Esophagus muscularis mucosa (tissue), 4 donors: ENCODE results near the gene CDH26. TPM values are rescaled to one million over a fixed set of nuclear protein-coding genes. Genes with fewer than 3 reads are reported as not detected.

ENCODE experiments used
- DNase-seq: peaks from one replicate; pipeline ENCODE4 v3.0.0-alpha.2; 2017; ENCODE audit errors: extremely low spot score
- H3K27ac ChIP-seq, 4 donors: fragments of 200-600 bp; sonication (generic); replicated peaks in 1 of 4; 1 replicate in 3 of 4; 2 replicates in 1 of 4; pipeline ENCODE4 v1.5.1; 2016 to 2019; ENCODE audit warnings: mild to moderate bottlenecking in 1 of 4
- H3K27me3 ChIP-seq, 4 donors: fragments of 200-600 bp; sonication (generic); one replicate each; pipeline versions ENCODE4 v1.5.1 to v1.6.0; 2016 to 2019
- H3K36me3 ChIP-seq, 4 donors: fragments of 200-600 bp; sonication (generic); one replicate each; pipeline ENCODE4 v1.5.1; 2016 to 2019
- H3K4me1 ChIP-seq, 4 donors: fragments of 200-600 bp; sonication (generic); one replicate each; pipeline ENCODE4 v1.5.1; 2016 to 2019
- H3K4me3 ChIP-seq, 4 donors: fragments of 200-600 bp; sonication (generic); 1 replicate in 2 of 4; 2 replicates in 2 of 4; pipeline ENCODE4 v1.5.1; 2016 to 2019; ENCODE audit warnings: mild to moderate bottlenecking in 4 of 4, moderate library complexity in 1 of 4
- H3K9me3 ChIP-seq, 4 donors: fragments of 200-600 bp; sonication (generic); 1 replicate in 3 of 4; 2 replicates in 1 of 4; pipeline ENCODE4 v1.5.1; 2016 to 2019
- CTCF ChIP-seq, 3 experiments: fragments of 200-600 bp in 2 of 3; fragments of 450-650 bp in 1 of 3; sonication (generic) in 2 of 3; IDR thresholded peaks; one replicate each; pipeline ENCODE4 v1.5.1; 2017 to 2019; ENCODE audit warnings: antibody characterized with exemption in 3 of 3, mild to moderate bottlenecking in 2 of 3, moderate library complexity in 1 of 3
- EP300 ChIP-seq: sonication (generic); formaldehyde crosslinking; IDR thresholded peaks from one replicate; pipeline ENCODE4 v1.6.1; 2017; ENCODE audit warnings: antibody characterized with exemption
- POLR2A ChIP-seq: fragments of 450-650 bp; IDR thresholded peaks from one replicate; pipeline ENCODE4 v1.6.1; 2017; ENCODE audit warnings: antibody characterized with exemption, moderate library complexity, mild to moderate bottlenecking, low read depth
- POLR2AphosphoS5 ChIP-seq, 2 donors: sonication (generic); formaldehyde crosslinking; IDR thresholded peaks; one replicate each; pipeline ENCODE4 v1.6.1; 2017; ENCODE audit warnings: antibody characterized with exemption in 2 of 2
- WGBS: methylation state at CpG from one replicate; pipeline ENCODE4 v1.1.5; 2018; 5-methylcytosine and 5-hydroxymethylcytosine counted together
- intact Hi-C: fragments of 100-400 bp; cut with DNase I; formaldehyde crosslinking; loops from one replicate; pipeline ENCODE4 v1.15.1; 2023
- total RNA-seq, 4 donors: library from RNA; depleted of rRNA; stranded (reverse); fragments of >200 nt; gene quantifications; one replicate each; pipeline versions ENCODE4 v1.1.0 to v1.2.1, GENCODE V29; 2016

CDH26 gene
- total RNA-seq, 4 donors from 2014 or later: 0.39 to 1.3 (median 0.82) TPM

DNA sequence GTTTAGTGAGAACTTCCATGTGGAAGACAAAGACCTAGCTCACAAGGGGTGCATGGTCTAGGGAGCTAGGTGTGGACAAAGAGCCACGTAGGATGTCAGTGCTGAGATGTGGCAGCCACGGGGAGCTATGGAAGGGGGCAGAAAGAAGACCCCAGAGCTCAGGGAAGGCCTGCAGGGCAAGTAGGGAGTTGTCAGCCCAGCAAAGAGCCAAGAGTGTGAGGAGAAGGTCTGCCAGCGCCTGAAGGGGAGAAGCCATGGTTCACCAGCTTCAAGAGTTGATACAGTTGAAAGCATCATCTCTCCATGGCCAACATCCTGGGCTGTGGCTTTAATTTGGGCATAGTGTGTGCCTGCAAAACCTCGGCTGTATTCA, 95.6 kb downstream of the CDH26 start:
- Histone ChIP-seq H3K4me3 (no peak overlapping the region), H3K4me1 (peaks cover 13 to 20% (median 15%) of the 10 kb centered on the region in 4 donors), H3K9me3 (no peaks in the 10 kb centered on the region), H3K27me3 (peaks cover 0 to 63% (median 0%) of the 10 kb centered on the region in 4 donors), H3K27ac (no peak overlapping the region), H3K36me3 (no peaks in the 10 kb centered on the region)
- intact Hi-C loops: no loop called here
- TF ChIP-seq POLR2AphosphoS5 (IDR thresholded peaks at IDR 0.05) (no peak), POLR2A (no peak), CTCF (IDR thresholded peaks at IDR 0.05) (no peak), EP300 (no peak)
- no peak for DNase-seq
- WGBS: 76% methylated on average over 4 of the region's 4 CpGs

- intact Hi-C loops: no loop called here
Measured at GRCh38 chr20:60054716-60055634, 96.8 kb downstream of the CDH26 start.

GRCh38 chr20:60055740-60056139, 97.5 kb downstream of the CDH26 start:
- no peak for TF ChIP-seq POLR2AphosphoS5 (IDR thresholded peaks at IDR 0.05)
- no peak for TF ChIP-seq EP300
- no peak for TF ChIP-seq CTCF (IDR thresholded peaks at IDR 0.05)
- no peak for TF ChIP-seq POLR2A
- no peak overlapping the region for H3K4me3 ChIP-seq
- H3K36me3 ChIP-seq: no peaks in the 10 kb centered on the region
- peaks cover 14 to 24% (median 20%) of the 10 kb centered on the region in 4 donors for H3K4me1 ChIP-seq
- WGBS: 91% methylated on average over 14 of the region's 14 CpGs
- no peak overlapping the region for H3K27ac ChIP-seq
- intact Hi-C loops: no loop called here
- no peak for DNase-seq
- peaks cover 0 to 57% (median 0%) of the 10 kb centered on the region in 4 donors for H3K27me3 ChIP-seq
- H3K9me3 ChIP-seq: no peaks in the 10 kb centered on the region

More at GRCh38 chr20:60054716-60055634, 96.8 kb downstream of the CDH26 start:
- H3K27ac ChIP-seq: no peak overlapping the region
- peaks cover 14 to 21% (median 17%) of the 10 kb centered on the region in 4 donors for H3K4me1 ChIP-seq
- no peaks in the 10 kb centered on the region for H3K36me3 ChIP-seq
- TF ChIP-seq POLR2AphosphoS5 (IDR thresholded peaks at IDR 0.05) (no peak), EP300 (no peak), POLR2A (no peak), CTCF (IDR thresholded peaks at IDR 0.05) (no peak)
- peaks cover 0 to 65% (median 0%) of the 10 kb centered on the region in 4 donors for H3K27me3 ChIP-seq
- H3K9me3 ChIP-seq: no peaks in the 10 kb centered on the region
- 79% methylated on average over 12 of the region's 24 CpGs for WGBS
- H3K4me3 ChIP-seq: no peak overlapping the region
- no peak for DNase-seq

- intact Hi-C loops: no loop called here
- TF ChIP-seq CTCF (IDR thresholded peaks at IDR 0.05) (no peak), POLR2AphosphoS5 (IDR thresholded peaks at IDR 0.05) (no peak), POLR2A (no peak), EP300 (no peak)
Measured at GRCh38 chr20:60056407-60057122, 98.3 kb downstream of the CDH26 start.

More at GRCh38 chr20:60056407-60057122, 98.3 kb downstream of the CDH26 start:
- WGBS: 78% methylated on average over 4 of the region's 5 CpGs
- H3K4me3 ChIP-seq: no peak overlapping the region
- peaks cover 0 to 55% (median 0%) of the 10 kb centered on the region in 4 donors for H3K27me3 ChIP-seq
- no peak overlapping the region for H3K27ac ChIP-seq
- H3K36me3 ChIP-seq: no peaks in the 10 kb centered on the region
- peaks cover 14 to 24% (median 20%) of the 10 kb centered on the region in 4 donors for H3K4me1 ChIP-seq
- no peak for DNase-seq
- H3K9me3 ChIP-seq: no peaks in the 10 kb centered on the region
